ENCODE measurements around the gene ARF1.
"Not testable (repeated sequence)": the region's sequence is repeated elsewhere in the genome, so short reads cannot be mapped to it uniquely, and the experiment has no call there.

ARF1 gene

GRCh38 chr1:228104526-228105269 is 22.2 kb downstream of the ARF1 start:
- no peak for DNase-seq

- DNase-seq: no peak
Observed at GRCh38 chr1:228105270-228105995, 22.9 kb downstream of the ARF1 start.

- no peak for DNase-seq
Observed at GRCh38 chr1:228105996-228106799, 23.7 kb downstream of the ARF1 start.

GRCh38 chr1:228106800-228107054 is 24.2 kb downstream of the ARF1 start:
- DNase-seq: no peak

- DNase-seq: no peak
Observed at GRCh38 chr1:228107636-228108035, 25.1 kb downstream of the ARF1 start.

- no peak for DNase-seq
Observed at GRCh38 chr1:228108055-228108690, 25.7 kb downstream of the ARF1 start.

- DNase-seq: no peak
Observed at GRCh38 chr1:228108742-228109072, 26.2 kb downstream of the ARF1 start.

GRCh38 chr1:228109073-228109961 is 26.8 kb downstream of the ARF1 start, which contains the start of gene MRPL55:
MRPL55 (minus strand) TSS chr1:228109299; CDS start chr1:228108260, 1,039 bp downstream.
- DNase-seq: peak; percentile 95

GRCh38 chr1:228109962-228110488 is 27.5 kb downstream of the ARF1 start:
- DNase-seq: peak; percentile 51

- DNase-seq: no peak
Observed at GRCh38 chr1:228110556-228110955, 28.0 kb downstream of the ARF1 start.

- not testable (repeated sequence) for DNase-seq
Observed at GRCh38 chr1:228111315-228111714, 28.8 kb downstream of the ARF1 start.

- no peak for DNase-seq
Observed at GRCh38 chr1:228112167-228112566, 29.7 kb downstream of the ARF1 start.

GRCh38 chr1:228112617-228113016 is 30.1 kb downstream of the ARF1 start:
- no peak for DNase-seq

- no peak for DNase-seq
Observed at GRCh38 chr1:228114827-228115226, 32.3 kb downstream of the ARF1 start.

- no peak for DNase-seq
Observed at GRCh38 chr1:228117335-228117734, 34.8 kb downstream of the ARF1 start.

- DNase-seq: no peak
Observed at GRCh38 chr1:228118040-228118439, 35.5 kb downstream of the ARF1 start.

GRCh38 chr1:228120351-228120750 is 37.8 kb downstream of the ARF1 start:
- DNase-seq: no peak

- no peak for DNase-seq
Observed at GRCh38 chr1:228120857-228121489, 38.5 kb downstream of the ARF1 start.

- no peak for DNase-seq
Observed at GRCh38 chr1:228122921-228123441, 40.5 kb downstream of the ARF1 start.

- no peak for DNase-seq
Observed at GRCh38 chr1:228123505-228123904, 41.0 kb downstream of the ARF1 start.

GRCh38 chr1:228125185-228125584 is 42.7 kb downstream of the ARF1 start:
- no peak for DNase-seq
